Keratinocyte (primary cell): ENCODE data around the gene FAM9A.

ENCODE experiments used
- EZH2 ChIP-seq: IDR thresholded peaks from one replicate; pipeline ENCODE4 v1.6.1; 2012; ENCODE audit warnings: inconsistent platforms, mild to moderate bottlenecking, low read length, moderate library complexity
- TF ChIP-seq, protein P1 (sequence below), 3 experiments: IDR thresholded peaks in 1 of 3; conservative IDR thresholded peaks in 1 of 3; optimal IDR thresholded peaks in 1 of 3; 2 replicates in 2 of 3; 3 replicates in 1 of 3; pipeline versions ENCODE3 to v1.5.1; 2011; ENCODE audit warnings: low read length in 3 of 3, mild to moderate bottlenecking in 3 of 3, moderate library complexity in 2 of 3, control low read depth in 1 of 3, inconsistent platforms in 1 of 3; ENCODE audit not compliant: insufficient read depth in 2 of 3; ENCODE audit errors: extremely low read depth in 1 of 3

GRCh38 chrX:8823698-8824097, 22.5 kb upstream of the FAM9A start:
- TF ChIP-seq, protein P1, sequence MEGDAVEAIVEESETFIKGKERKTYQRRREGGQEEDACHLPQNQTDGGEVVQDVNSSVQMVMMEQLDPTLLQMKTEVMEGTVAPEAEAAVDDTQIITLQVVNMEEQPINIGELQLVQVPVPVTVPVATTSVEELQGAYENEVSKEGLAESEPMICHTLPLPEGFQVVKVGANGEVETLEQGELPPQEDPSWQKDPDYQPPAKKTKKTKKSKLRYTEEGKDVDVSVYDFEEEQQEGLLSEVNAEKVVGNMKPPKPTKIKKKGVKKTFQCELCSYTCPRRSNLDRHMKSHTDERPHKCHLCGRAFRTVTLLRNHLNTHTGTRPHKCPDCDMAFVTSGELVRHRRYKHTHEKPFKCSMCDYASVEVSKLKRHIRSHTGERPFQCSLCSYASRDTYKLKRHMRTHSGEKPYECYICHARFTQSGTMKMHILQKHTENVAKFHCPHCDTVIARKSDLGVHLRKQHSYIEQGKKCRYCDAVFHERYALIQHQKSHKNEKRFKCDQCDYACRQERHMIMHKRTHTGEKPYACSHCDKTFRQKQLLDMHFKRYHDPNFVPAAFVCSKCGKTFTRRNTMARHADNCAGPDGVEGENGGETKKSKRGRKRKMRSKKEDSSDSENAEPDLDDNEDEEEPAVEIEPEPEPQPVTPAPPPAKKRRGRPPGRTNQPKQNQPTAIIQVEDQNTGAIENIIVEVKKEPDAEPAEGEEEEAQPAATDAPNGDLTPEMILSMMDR (optimal IDR thresholded peaks at IDR 0.05 in 1 of 3, IDR thresholded peaks at IDR 0.05 in 1 of 3, conservative IDR thresholded peaks at IDR 0.05 in 1 of 3; ENCODE audit: extremely low read depth in 1 of 3, insufficient read depth in 2 of 3, low read length in 3 of 3), result no peak
- TF ChIP-seq EZH2, result no peak
